Left renal cortex interstitium (tissue), 4 donors: ENCODE results near the gene KPNA4. TPM values are rescaled to one million over a fixed set of nuclear protein-coding genes. Genes with fewer than 3 reads are reported as not detected.
"Not testable (repeated sequence)": the region's sequence is repeated elsewhere in the genome, so short reads cannot be mapped to it uniquely, and the experiment has no call there.

Experiments used
- DNase-seq, 4 donors: peaks; one replicate each; pipeline ENCODE4 v3.0.0-alpha.2; 2013; ENCODE audit warnings: low read depth in 4 of 4, low spot score in 2 of 4, missing footprints in 1 of 4
- polyA plus RNA-seq, 4 donors: library from polyadenylated mRNA; unstranded; fragments of 120-200 nt; gene quantifications; one replicate each; pipeline ENCODE4 v1.2.1, GENCODE V29; 2013; ENCODE audit not compliant: insufficient read length in 4 of 4

Gene KPNA4
- 10 to 100 TPM; 69.1 to 84.1 (median 72.8) TPM for polyA plus RNA-seq

GRCh38 chr3:160565442-160566403, at the start of gene KPNA4:
TSS of gene KPNA4 (minus strand) at chr3:160565571. CDS start at chr3:160565282, 289 bp downstream.
- peak; percentile 86 to 96 (median 93) for DNase-seq

GRCh38 chr3:160613661-160614060, 48.3 kb upstream of the KPNA4 start:
- DNase-seq = no peak

GRCh38 chr3:160612386-160613075, 47.2 kb upstream of the KPNA4 start:
- DNase-seq = no peak

GRCh38 chr3:160611141-160611540, 45.8 kb upstream of the KPNA4 start:
- no peak for DNase-seq

- no peak for DNase-seq
These were observed 43.5 kb upstream of the KPNA4 start for GRCh38 chr3:160608870-160609269.

- DNase-seq = no peak
These were observed 42.5 kb upstream of the KPNA4 start for GRCh38 chr3:160607826-160608225.

- DNase-seq = no peak
These were observed 39.9 kb upstream of the KPNA4 start for GRCh38 chr3:160605315-160605714.

- not testable (repeated sequence) for DNase-seq
These were observed 38.5 kb upstream of the KPNA4 start for GRCh38 chr3:160603845-160604244.

GRCh38 chr3:160602259-160602658, 36.9 kb upstream of the KPNA4 start:
- DNase-seq = no peak

- no peak for DNase-seq
These were observed 35.9 kb upstream of the KPNA4 start for GRCh38 chr3:160601288-160601687.

- no peak for DNase-seq
These were observed 33.5 kb upstream of the KPNA4 start for GRCh38 chr3:160598865-160599264.

- DNase-seq = no peak
These were observed 22.7 kb upstream of the KPNA4 start for GRCh38 chr3:160588023-160588422.

- no peak for DNase-seq
These were observed 21.7 kb upstream of the KPNA4 start for GRCh38 chr3:160587105-160587504.

GRCh38 chr3:160586679-160587078, 21.3 kb upstream of the KPNA4 start:
- no peak for DNase-seq

- no peak for DNase-seq
These were observed 18.1 kb upstream of the KPNA4 start for GRCh38 chr3:160583451-160583850.

- no peak for DNase-seq
These were observed 15.6 kb upstream of the KPNA4 start for GRCh38 chr3:160580938-160581337.

- peak in 1 of 4 donors; percentile 4 for DNase-seq
These were observed 12.3 kb upstream of the KPNA4 start for GRCh38 chr3:160577556-160578195.

- DNase-seq = no peak
These were observed 11.7 kb upstream of the KPNA4 start for GRCh38 chr3:160577093-160577492.

GRCh38 chr3:160576621-160577020, 11.2 kb upstream of the KPNA4 start:
- no peak for DNase-seq

GRCh38 chr3:160575589-160575988, 10.2 kb upstream of the KPNA4 start:
- no peak for DNase-seq

GRCh38 chr3:160574636-160575035, 9.3 kb upstream of the KPNA4 start:
- DNase-seq = no peak
